GM19351 (cell line): ENCODE results near the gene PDCD1.
"Not testable (repeated sequence)": the region's sequence is repeated elsewhere in the genome, so short reads cannot be mapped to it uniquely, and the experiment has no call there.

ENCODE experiments used
- ATAC-seq: cut with Tn5 transposase; IDR thresholded peaks from one replicate; pipeline ENCODE4 v1.9.1; 2021; ENCODE audit warnings: mild to moderate bottlenecking, moderate library complexity; ENCODE audit not compliant: unreplicated experiment

Gene PDCD1

GRCh38 chr2:241814643-241815476 is 43.8 kb downstream of the PDCD1 start:
- ATAC-seq, result no peak

DNA sequence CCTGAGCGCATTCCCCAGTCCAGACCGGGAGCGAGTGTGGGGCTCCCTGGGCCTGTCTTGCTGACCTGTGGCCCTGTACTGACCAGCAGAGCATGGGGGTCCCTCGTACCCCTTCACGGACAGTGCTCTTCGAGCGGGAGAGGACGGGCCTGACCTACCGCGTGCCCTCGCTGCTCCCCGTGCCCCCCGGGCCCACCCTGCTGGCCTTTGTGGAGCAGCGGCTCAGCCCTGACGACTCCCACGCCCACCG is 44.4 kb downstream of the PDCD1 start:
- ATAC-seq, result no peak

DNA sequence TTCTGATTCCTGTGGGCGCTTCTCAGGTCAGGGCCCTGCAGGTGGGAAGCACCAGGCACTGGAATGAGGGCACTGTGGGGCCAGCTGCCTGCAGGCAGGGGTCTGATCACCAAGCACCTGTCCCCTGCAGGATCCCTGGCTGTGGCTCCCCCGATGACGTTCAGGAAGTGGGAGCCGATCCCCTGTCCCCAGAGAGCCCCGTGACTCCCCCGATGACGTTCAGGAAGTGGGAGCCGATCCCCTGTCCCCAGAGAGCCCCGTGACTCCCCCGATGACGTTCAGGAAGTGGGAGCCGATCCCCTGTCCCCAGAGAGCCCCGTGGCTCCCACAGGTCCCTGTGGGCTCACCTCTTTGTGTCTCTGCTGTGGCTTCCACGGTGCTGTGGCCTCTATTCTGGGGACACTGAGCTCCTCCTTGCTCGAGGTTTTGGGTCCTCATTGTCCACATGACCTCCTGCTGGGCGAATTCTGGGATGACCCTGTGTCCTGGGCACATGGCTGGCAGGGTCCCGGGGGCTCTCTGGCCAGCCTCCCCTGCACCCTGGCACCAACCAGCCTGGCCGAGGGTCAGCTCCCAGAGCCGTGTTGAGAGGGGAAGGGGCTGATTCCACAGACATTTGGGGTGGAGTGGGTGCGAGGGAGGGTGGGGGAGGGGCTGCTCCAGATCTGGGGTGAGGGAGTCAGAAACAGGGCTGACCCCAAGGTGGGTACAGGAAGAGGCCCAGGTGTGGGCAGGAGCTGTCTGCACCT is 44.9 kb downstream of the PDCD1 start:
- ATAC-seq, result no peak

DNA sequence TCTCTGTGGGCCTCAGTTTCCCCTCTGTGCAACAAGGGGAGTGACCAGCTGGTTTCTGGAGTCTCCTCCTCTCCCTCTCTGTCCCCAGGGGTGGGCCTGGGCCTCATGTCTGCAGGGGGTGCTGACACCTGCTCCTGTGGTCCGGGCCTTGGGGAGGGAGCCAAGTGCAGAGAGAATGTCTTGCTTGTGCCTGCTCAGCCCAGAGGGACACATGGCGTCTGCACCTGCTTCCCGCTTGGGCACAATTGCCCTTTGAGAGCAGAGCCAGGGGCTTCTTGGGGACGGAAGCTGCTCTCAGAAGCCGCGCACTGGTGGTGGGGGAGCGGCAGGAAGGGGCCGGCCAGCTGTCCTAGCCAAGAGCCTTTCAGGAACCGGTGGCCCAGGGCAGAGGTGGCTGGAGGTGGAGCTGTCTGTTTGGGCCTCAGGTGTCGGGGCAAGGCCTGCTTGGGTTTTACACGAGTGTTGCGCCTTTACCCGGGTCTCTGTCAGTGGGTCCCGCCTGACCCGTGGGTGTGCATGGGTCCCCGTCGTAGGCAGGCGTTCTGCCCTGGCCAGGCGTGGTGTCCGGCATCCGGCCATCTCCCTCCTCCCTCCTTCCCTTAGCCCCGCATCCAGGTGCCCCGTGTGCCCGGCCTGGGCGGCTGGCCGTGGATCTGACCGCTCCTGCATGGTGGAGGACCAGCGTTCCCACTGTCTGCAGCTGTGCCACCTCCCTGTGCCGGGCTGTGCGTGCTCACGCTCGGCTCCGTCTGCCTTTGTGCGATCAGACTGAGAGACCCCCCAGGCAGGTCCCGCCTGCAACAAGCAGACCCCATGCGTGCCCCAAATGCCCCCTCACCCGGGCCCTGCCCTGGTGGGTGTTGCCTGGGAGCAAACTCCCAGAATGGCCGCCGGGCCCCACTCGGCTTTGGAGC is 45.7 kb downstream of the PDCD1 start:
- ATAC-seq, result no peak

DNA sequence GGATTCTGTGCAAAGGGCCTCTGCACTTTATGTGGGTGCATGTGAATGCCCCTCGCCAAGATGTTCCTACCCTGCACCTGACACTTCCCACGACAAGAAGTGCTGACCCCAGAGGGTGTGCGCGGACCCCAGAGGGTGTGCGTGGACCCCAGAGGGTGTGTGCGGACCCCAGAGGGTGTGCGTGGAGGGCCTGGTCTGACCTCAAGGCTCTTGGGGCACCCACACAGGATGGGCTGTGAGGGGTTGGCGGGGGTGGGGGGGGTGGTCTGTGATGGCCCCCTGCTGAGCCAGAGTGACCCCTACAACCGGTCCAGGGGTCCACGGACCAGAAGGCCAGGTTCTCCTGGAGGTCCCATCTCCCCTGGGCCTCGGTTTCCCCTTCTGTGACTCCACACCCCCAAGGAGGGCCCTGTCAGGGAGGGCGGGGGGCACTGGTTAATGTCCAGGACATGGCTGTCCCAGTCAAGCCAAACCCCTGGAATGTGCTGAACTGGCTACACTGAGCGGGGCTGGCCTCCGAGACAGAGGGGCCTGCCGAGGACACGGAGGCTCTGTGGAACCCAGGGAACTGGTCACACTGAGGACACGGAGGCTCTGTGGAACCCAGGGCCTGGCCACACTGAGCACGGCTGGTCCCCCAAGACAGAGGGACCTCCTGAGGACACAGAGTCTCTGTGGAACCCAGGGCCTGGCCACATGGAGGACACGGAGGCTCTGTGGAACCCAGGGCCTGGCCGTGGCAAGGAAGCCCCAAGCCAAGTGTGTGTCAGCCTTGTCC is 46.6 kb downstream of the PDCD1 start:
- no peak for ATAC-seq

GRCh38 chr2:241811201-241811951 is 47.3 kb downstream of the PDCD1 start:
- no peak for ATAC-seq

DNA sequence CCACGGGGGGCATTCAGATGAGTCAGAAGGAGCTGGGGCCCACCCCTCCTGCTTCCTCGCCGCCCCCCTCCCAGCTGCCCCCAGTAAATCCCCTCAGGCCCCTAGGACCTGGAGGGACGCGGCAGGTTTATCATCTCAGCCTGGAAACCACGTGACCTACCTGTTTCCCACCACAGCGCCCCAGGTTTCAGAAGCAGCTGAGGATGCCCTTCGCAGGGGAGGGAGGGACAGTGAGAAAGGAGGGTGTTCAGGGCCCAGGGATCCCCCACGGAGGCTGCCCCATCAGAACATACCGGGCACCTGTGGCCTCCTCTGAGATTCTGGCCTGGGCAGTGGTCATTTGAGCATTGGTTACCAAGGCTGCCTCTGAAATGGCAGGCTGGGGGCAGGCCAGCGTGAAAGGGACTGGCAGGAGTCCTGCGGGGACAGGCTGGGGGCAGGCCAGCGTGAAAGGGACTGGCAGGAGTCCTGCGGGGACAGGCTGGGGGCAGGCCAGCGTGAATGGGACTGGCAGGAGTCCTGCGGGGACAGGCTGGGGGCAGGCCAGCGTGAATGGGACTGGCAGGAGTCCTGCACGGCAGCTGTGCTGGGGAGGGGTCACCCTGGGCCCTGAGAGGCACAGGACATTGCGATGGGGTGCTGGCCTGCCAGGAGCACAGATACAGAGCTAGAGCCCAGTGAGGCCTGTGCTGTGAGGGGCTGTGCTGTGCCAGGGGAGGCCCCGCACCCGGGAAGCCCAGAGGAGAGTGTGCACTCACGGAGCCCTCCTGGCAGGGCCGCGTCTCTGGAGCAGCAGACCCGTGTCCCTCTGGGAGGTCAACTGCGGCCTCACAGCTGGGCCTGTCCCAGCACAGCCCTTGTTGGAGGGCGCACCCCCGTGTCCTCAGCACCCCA is 48.1 kb downstream of the PDCD1 start:
- ATAC-seq, result no peak

DNA sequence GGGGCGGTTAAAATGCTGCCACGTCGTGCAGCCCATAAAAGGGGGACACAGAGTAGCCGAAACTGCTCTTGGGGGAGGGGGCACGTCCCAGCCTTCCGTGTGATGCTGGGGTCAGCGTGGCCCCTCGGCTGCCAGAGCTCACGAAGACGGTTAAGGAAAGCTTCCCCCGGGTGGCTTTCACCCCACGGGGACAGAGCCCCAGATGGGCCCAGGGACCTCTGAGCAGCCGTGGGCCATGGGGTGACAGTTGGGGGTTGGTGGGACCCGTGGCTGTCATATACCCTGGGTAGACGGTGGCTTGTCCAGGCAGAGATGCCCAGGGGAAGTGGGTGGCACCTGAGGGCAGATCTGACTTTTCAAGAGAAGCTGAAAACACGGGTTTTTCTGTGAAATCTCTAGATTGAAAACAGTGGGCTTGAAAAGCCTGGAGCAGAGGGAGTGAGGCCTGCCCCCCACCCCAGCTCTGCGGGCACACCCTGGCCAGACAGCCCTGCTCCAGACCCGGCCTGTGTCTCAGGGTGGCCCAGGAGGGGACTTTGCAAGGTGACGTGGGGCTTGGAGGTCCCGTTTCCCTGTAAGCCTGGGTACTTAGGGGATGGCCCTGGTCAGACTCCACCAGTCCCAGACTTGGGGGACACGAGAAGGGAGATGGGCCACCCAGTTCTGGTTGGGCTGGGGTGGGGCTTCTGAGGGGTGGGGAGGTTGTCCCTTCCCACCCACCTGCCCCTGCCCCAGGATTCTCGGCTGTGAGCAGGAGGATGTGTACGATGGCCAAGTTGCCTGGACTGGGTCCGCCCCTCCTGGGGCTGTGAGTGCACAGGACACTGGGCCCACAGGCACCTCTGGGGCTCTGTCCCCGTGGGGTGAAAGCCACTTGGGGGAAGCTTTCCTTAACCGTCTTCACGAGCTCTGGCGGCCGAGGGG is 49.0 kb downstream of the PDCD1 start:
- no peak for ATAC-seq

DNA sequence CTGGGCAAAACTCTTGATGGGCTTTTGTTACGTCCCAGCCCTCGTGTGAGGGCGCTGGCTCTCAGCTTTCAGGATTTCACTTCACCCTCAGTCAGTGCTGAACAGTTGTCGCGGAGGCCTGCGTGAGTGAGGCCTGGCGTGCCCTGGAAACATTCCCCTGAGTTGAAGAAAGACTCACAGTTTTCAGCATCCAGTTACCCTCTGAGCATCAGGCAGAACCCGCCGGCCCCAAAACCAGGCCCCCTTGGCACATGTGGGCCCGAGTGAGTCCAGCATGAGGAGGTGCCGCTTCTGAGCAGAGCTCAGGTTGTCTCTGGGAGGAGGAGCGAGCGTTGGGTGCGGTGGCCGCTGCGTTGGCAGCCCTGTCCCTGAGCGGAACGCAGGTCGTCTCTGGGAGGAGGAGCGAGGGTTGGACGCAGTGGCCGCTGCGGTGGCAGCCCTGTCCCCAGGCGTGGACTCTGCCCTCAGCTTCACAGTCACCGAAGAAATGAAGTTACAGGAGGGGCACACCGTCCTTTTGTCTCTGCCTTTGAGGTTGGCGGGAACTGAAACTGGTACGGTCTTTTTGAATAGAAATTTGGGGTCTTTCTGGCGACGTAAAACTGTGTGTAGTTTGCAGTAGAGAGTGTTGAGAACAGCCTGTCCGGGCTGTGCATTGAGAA is 49.8 kb downstream of the PDCD1 start, which contains the start of gene NEU4:
TSS of gene NEU4 (plus strand) at position 473 of the 662 bp plus-strand sequence. CDS start 5,292 bp downstream, outside the sequence.
- no peak for ATAC-seq

GRCh38 chr2:241808051-241808720 is 50.5 kb downstream of the PDCD1 start:
- ATAC-seq, result no peak

DNA sequence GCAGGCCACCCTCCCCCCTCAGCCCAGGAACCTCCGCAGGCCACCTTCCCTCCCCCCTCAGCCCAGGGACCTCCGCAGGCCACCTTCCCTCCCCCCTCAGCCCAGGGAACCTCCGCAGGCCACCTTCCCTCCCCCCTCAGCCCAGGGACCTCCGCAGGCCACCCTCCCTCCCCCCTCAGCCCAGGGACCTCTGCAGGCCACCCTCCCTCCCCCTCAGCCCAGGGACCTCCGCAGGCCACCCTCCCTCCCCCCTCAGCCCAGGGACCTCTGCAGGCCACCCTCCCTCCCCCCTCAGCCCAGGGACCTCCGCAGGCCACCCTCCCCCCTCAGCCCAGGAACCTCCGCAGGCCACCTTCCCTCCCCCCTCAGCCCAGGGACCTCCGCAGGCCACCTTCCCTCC is 52.5 kb downstream of the PDCD1 start:
- not testable (repeated sequence) for ATAC-seq

- no peak for ATAC-seq
Measured at GRCh38 chr2:241804326-241805229, 54.1 kb downstream of the PDCD1 start.

GRCh38 chr2:241803387-241804325 is 55.0 kb downstream of the PDCD1 start:
- peak; percentile 65 for ATAC-seq
